ENCODE measurements around the gene MISP. TPM values are rescaled to one million over a fixed set of nuclear protein-coding genes. Genes with fewer than 3 reads are reported as not detected.
A peak's percentile ranks its signal among the peaks of the same experiment; 100 is the strongest.

MISP gene
- total RNA-seq, 1 experiment from 2014 or later = 0.70 TPM

DNA sequence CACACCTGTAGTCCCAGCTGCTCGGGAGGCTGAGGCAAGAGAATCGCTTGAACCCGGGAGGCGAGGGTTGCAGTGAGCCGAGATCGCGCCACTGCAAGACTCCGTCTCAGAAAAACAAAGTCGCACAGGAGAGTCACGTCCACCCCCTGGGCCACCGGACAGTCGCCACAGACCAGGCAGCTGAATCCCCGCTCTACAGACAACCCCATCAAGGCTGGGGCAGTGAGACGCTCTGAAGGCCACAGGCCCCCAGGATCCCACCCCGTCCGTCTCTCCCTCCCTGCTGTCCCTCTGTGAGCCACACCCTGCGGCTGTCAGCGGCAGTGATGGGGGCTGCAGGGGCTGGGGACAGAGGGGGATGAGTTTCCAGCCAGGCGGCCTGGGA, 30.9 kb downstream of the MISP start (continued):
- TF ChIP-seq, protein P1, sequence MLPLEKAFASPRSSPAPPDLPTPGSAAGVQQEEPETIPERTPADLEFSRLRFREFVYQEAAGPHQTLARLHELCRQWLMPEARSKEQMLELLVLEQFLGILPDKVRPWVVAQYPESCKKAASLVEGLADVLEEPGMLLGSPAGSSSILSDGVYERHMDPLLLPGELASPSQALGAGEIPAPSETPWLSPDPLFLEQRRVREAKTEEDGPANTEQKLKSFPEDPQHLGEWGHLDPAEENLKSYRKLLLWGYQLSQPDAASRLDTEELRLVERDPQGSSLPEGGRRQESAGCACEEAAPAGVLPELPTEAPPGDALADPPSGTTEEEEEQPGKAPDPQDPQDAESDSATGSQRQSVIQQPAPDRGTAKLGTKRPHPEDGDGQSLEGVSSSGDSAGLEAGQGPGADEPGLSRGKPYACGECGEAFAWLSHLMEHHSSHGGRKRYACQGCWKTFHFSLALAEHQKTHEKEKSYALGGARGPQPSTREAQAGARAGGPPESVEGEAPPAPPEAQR (CRISPR knock-in tag; IDR thresholded peaks at IDR 0.05) = no peak
- TF ChIP-seq, protein P2, sequence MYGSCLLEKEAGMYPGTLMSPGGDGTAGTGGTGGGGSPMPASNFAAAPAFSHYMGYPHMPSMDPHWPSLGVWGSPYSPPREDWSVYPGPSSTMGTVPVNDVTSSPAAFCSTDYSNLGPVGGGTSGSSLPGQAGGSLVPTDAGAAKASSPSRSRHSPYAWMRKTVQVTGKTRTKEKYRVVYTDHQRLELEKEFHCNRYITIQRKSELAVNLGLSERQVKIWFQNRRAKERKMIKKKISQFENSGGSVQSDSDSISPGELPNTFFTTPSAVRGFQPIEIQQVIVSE (CRISPR knock-in tag; IDR thresholded peaks at IDR 0.05; ENCODE audit: borderline replicate concordance) = no peak
- TF ChIP-seq RORB (CRISPR knock-in tag; IDR thresholded peaks at IDR 0.05) (no peak), JUN (CRISPR knock-in tag; IDR thresholded peaks at IDR 0.05) (no peak), FOXJ3 (CRISPR knock-in tag; IDR thresholded peaks at IDR 0.05; ENCODE audit: borderline replicate concordance) (no peak), ZNF219 (CRISPR knock-in tag; IDR thresholded peaks at IDR 0.05; ENCODE audit: borderline replicate concordance) (no peak), TEAD1 (CRISPR knock-in tag; IDR thresholded peaks at IDR 0.05) (no peak), MYBL2 (CRISPR knock-in tag; IDR thresholded peaks at IDR 0.05) (no peak)
- TF ChIP-seq, protein P3, sequence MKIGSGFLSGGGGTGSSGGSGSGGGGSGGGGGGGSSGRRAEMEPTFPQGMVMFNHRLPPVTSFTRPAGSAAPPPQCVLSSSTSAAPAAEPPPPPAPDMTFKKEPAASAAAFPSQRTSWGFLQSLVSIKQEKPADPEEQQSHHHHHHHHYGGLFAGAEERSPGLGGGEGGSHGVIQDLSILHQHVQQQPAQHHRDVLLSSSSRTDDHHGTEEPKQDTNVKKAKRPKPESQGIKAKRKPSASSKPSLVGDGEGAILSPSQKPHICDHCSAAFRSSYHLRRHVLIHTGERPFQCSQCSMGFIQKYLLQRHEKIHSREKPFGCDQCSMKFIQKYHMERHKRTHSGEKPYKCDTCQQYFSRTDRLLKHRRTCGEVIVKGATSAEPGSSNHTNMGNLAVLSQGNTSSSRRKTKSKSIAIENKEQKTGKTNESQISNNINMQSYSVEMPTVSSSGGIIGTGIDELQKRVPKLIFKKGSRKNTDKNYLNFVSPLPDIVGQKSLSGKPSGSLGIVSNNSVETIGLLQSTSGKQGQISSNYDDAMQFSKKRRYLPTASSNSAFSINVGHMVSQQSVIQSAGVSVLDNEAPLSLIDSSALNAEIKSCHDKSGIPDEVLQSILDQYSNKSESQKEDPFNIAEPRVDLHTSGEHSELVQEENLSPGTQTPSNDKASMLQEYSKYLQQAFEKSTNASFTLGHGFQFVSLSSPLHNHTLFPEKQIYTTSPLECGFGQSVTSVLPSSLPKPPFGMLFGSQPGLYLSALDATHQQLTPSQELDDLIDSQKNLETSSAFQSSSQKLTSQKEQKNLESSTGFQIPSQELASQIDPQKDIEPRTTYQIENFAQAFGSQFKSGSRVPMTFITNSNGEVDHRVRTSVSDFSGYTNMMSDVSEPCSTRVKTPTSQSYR (CRISPR knock-in tag; IDR thresholded peaks at IDR 0.05) = no peak
- TF ChIP-seq, protein P4, sequence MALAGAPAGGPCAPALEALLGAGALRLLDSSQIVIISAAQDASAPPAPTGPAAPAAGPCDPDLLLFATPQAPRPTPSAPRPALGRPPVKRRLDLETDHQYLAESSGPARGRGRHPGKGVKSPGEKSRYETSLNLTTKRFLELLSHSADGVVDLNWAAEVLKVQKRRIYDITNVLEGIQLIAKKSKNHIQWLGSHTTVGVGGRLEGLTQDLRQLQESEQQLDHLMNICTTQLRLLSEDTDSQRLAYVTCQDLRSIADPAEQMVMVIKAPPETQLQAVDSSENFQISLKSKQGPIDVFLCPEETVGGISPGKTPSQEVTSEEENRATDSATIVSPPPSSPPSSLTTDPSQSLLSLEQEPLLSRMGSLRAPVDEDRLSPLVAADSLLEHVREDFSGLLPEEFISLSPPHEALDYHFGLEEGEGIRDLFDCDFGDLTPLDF (CRISPR knock-in tag; IDR thresholded peaks at IDR 0.05) = no peak
- TF ChIP-seq, protein P5, sequence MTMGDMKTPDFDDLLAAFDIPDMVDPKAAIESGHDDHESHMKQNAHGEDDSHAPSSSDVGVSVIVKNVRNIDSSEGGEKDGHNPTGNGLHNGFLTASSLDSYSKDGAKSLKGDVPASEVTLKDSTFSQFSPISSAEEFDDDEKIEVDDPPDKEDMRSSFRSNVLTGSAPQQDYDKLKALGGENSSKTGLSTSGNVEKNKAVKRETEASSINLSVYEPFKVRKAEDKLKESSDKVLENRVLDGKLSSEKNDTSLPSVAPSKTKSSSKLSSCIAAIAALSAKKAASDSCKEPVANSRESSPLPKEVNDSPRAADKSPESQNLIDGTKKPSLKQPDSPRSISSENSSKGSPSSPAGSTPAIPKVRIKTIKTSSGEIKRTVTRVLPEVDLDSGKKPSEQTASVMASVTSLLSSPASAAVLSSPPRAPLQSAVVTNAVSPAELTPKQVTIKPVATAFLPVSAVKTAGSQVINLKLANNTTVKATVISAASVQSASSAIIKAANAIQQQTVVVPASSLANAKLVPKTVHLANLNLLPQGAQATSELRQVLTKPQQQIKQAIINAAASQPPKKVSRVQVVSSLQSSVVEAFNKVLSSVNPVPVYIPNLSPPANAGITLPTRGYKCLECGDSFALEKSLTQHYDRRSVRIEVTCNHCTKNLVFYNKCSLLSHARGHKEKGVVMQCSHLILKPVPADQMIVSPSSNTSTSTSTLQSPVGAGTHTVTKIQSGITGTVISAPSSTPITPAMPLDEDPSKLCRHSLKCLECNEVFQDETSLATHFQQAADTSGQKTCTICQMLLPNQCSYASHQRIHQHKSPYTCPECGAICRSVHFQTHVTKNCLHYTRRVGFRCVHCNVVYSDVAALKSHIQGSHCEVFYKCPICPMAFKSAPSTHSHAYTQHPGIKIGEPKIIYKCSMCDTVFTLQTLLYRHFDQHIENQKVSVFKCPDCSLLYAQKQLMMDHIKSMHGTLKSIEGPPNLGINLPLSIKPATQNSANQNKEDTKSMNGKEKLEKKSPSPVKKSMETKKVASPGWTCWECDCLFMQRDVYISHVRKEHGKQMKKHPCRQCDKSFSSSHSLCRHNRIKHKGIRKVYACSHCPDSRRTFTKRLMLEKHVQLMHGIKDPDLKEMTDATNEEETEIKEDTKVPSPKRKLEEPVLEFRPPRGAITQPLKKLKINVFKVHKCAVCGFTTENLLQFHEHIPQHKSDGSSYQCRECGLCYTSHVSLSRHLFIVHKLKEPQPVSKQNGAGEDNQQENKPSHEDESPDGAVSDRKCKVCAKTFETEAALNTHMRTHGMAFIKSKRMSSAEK (CRISPR knock-in tag; IDR thresholded peaks at IDR 0.05; ENCODE audit: borderline replicate concordance) = no peak

DNA sequence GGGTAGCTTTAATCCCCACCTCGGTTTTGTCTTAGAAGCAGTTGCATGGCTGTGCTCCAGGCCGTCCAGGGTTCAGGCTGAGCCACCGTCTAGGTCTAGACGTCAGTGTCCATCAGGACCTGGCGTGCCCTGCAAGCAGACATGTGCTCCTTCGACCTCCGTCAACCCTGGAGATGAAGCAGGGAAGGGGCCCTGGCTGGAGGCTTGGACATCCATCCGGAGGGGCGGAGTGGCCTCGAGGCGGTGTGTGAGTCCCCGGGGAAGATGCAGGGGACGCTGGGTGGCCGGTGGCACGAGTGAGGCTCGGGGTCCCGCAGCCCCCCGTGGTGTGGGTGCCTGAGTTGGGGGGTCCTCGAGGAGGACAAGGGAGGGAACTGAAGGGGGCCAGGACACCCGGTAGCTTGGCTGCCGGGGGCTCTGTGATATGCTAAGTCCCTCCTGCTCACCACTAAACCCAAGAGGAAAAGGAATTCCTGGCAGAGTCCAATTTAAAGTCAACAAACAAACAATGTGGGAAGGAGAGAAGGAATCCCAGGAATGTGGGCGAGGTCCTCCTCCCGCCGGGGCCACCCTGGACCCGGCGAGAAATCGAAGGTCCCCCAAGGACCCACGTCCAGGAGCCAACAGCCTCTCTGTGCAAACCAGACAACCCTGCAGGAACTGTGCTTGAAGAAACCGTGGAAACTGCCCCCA, 31.4 kb downstream of the MISP start:
- H3K4me3 Mint-ChIP-seq = peak overlapping the region; percentile 55
- no peaks in the 10 kb centered on the region for H3K36me3 Mint-ChIP-seq
- H3K27me3 Mint-ChIP-seq (ENCODE audit: low read depth) = no peaks in the 10 kb centered on the region
- CTCF ChIA-PET = interaction anchor here (0.6 to 1.8 kb wide), 4 partner anchors 10 to 103 kb away, joined by 3 to 9 read pairs (median 5); no protein-coding TSS in a partner anchor
- peak; percentile 68 for DNase-seq (ENCODE audit: low spot score)
- H3K27ac Mint-ChIP-seq = peak overlapping the region; percentile 96
- POLR2A ChIA-PET = interaction anchor here (0.6 to 1.4 kb wide), 2 partner anchors 17 to 56 kb away, joined by 3 to 4 read pairs; no protein-coding TSS in a partner anchor
- peak; percentile 91 for ATAC-seq
- peaks cover 24% of the 10 kb centered on the region for H3K4me1 Mint-ChIP-seq
- no peaks in the 10 kb centered on the region for H3K9me3 Mint-ChIP-seq
- TF ChIP-seq NFE2L1 (CRISPR knock-in tag; IDR thresholded peaks at IDR 0.05) (no peak), HMGA2 (CRISPR knock-in tag; IDR thresholded peaks at IDR 0.05) (no peak), MXD4 (CRISPR knock-in tag; IDR thresholded peaks at IDR 0.05; ENCODE audit: borderline replicate concordance) (no peak), ZNF671 (CRISPR knock-in tag; IDR thresholded peaks at IDR 0.05) (no peak), ELF4 (CRISPR knock-in tag; IDR thresholded peaks at IDR 0.05; ENCODE audit: low read depth) (no peak)
- TF ChIP-seq, protein P6, sequence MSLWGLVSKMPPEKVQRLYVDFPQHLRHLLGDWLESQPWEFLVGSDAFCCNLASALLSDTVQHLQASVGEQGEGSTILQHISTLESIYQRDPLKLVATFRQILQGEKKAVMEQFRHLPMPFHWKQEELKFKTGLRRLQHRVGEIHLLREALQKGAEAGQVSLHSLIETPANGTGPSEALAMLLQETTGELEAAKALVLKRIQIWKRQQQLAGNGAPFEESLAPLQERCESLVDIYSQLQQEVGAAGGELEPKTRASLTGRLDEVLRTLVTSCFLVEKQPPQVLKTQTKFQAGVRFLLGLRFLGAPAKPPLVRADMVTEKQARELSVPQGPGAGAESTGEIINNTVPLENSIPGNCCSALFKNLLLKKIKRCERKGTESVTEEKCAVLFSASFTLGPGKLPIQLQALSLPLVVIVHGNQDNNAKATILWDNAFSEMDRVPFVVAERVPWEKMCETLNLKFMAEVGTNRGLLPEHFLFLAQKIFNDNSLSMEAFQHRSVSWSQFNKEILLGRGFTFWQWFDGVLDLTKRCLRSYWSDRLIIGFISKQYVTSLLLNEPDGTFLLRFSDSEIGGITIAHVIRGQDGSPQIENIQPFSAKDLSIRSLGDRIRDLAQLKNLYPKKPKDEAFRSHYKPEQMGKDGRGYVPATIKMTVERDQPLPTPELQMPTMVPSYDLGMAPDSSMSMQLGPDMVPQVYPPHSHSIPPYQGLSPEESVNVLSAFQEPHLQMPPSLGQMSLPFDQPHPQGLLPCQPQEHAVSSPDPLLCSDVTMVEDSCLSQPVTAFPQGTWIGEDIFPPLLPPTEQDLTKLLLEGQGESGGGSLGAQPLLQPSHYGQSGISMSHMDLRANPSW (CRISPR knock-in tag; conservative IDR thresholded peaks at IDR 0.05; ENCODE audit: low read depth) = no peak
- TF ChIP-seq, protein P7, sequence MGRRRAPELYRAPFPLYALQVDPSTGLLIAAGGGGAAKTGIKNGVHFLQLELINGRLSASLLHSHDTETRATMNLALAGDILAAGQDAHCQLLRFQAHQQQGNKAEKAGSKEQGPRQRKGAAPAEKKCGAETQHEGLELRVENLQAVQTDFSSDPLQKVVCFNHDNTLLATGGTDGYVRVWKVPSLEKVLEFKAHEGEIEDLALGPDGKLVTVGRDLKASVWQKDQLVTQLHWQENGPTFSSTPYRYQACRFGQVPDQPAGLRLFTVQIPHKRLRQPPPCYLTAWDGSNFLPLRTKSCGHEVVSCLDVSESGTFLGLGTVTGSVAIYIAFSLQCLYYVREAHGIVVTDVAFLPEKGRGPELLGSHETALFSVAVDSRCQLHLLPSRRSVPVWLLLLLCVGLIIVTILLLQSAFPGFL (CRISPR knock-in tag; IDR thresholded peaks at IDR 0.05; ENCODE audit: borderline replicate concordance) = no peak
- TF ChIP-seq, protein P8, sequence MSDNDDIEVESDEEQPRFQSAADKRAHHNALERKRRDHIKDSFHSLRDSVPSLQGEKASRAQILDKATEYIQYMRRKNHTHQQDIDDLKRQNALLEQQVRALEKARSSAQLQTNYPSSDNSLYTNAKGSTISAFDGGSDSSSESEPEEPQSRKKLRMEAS (CRISPR knock-in tag; IDR thresholded peaks at IDR 0.05) = peak; percentile 53; the same call in 1 of the 2 replicates
